Measurements from ENCODE around the gene POMP. TPM values are rescaled to one million over a fixed set of nuclear protein-coding genes. Genes with fewer than 3 reads are reported as not detected.
"Not testable (repeated sequence)": the region's sequence is repeated elsewhere in the genome, so short reads cannot be mapped to it uniquely, and the experiment has no call there.

Gene POMP
- total RNA-seq, 2 donors from 2014 or later, result 88.2 to 93.7 TPM

GRCh38 chr13:28684257-28684656 is 25.3 kb downstream of the POMP start:
- no peak overlapping the region for H3K4me3 ChIP-seq
- no peaks in the 10 kb centered on the region for H3K9me3 ChIP-seq
- no peaks in the 10 kb centered on the region for H3K4me1 ChIP-seq
- no peak for DNase-seq (ENCODE audit: low spot score)
- H3K27ac ChIP-seq, result no peak overlapping the region
- TF ChIP-seq, protein P1, sequence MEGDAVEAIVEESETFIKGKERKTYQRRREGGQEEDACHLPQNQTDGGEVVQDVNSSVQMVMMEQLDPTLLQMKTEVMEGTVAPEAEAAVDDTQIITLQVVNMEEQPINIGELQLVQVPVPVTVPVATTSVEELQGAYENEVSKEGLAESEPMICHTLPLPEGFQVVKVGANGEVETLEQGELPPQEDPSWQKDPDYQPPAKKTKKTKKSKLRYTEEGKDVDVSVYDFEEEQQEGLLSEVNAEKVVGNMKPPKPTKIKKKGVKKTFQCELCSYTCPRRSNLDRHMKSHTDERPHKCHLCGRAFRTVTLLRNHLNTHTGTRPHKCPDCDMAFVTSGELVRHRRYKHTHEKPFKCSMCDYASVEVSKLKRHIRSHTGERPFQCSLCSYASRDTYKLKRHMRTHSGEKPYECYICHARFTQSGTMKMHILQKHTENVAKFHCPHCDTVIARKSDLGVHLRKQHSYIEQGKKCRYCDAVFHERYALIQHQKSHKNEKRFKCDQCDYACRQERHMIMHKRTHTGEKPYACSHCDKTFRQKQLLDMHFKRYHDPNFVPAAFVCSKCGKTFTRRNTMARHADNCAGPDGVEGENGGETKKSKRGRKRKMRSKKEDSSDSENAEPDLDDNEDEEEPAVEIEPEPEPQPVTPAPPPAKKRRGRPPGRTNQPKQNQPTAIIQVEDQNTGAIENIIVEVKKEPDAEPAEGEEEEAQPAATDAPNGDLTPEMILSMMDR (IDR thresholded peaks at IDR 0.05), result no peak
- H3K27me3 ChIP-seq, result no peaks in the 10 kb centered on the region
- no peaks in the 10 kb centered on the region for H3K36me3 ChIP-seq

DNA sequence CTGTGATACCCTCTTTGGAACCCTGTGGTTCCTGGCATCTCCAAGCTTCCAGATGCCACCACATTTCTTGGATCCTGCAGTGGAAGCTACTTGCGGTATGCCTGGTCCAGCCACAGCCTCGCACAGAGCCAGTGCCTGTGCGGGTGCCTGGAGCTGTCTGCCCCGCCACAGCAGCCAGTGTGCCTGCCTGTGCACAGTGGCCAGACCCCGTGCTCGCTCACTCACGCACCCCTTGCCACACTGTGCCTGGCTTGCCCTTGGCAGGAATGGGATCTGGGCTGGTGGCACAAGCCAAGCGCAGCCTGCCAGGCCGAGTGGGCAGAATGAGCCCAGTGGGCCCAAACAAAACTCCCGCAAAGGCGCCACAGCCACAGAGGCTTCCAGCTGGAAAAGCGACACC is 26.2 kb downstream of the POMP start:
- TF ChIP-seq, protein P1 (IDR thresholded peaks at IDR 0.05), result no peak
- DNase-seq (ENCODE audit: low spot score), result no peak
- no peak overlapping the region for H3K27ac ChIP-seq
- H3K9me3 ChIP-seq, result no peaks in the 10 kb centered on the region
- H3K4me3 ChIP-seq, result no peak overlapping the region
- no peaks in the 10 kb centered on the region for H3K27me3 ChIP-seq
- H3K4me1 ChIP-seq, result no peaks in the 10 kb centered on the region
- no peaks in the 10 kb centered on the region for H3K36me3 ChIP-seq

DNA sequence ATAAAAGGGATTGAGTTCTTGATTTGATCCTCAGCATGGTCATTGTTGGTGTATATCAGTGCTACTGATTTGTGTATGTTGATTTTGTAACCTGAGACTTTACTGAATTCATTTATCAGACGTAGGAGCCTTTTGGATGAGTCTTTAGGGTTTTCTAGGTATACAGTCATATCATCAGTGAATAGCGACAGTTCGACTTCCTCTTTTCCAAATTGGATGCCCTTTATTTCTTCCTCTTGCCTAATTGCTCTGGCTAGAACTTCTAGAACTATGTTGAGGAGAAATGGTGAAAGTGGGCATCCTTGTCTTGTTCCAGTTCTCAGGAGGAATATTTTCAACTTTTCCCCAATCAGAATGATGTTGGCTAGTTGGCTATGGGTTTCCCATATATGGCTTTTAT is 27.0 kb downstream of the POMP start:
- Histone ChIP-seq H3K4me3 (no peak overlapping the region), H3K9me3 (no peaks in the 10 kb centered on the region), H3K27me3 (no peaks in the 10 kb centered on the region), H3K27ac (no peak overlapping the region), H3K4me1 (no peaks in the 10 kb centered on the region), H3K36me3 (no peaks in the 10 kb centered on the region)
- TF ChIP-seq, protein P1 (IDR thresholded peaks at IDR 0.05), result no peak
- no peak for DNase-seq (ENCODE audit: low spot score)

DNA sequence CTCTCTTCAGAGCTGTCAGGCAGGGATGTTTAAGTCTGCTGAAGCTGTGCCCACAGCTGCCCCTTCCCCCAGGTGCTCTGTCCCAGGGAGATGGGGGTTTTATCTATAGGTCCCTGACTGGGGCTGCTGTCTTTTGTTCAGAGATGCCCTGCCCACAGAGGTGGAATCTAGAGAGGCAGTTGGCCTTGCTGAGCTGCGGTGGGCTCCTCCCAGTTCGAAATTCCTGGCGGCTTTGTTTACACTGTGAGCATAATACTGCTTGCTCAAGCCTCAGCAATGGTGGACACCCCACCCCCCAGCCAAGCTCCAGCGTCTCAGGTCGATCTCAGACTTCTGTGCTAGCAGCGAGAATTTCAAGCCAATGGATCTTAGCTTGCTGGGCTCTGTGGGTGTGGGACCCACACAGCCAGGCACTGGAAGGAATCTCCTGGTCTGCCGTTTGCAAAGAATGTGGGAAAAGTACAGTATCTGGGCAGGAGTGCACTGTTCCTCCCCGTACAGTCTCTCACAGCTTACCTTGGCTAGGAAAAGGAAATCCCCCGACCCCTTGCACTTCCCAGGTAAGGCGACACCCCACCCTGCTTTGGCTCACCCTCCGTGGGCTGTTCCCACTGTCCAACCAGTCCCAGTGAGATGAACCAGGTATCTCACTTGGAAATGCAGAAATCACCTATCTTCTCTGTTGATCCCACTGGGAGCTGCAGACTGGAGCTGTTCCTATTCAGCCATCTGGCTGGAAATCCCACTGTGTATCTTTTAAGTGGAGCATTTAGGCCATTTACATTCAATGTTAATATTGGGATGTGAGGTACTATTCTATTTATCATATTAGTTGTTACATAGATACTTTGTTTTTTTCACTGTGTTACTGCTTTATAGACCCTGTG is 34.9 kb downstream of the POMP start:
- DNase-seq (ENCODE audit: low spot score); H3K9me3 ChIP-seq; H3K36me3 ChIP-seq; H3K4me1 ChIP-seq; H3K27ac ChIP-seq; H3K27me3 ChIP-seq; H3K4me3 ChIP-seq: not testable (repeated sequence)

- H3K4me1 ChIP-seq, result no peaks in the 10 kb centered on the region
- H3K27ac ChIP-seq, result no peak overlapping the region
- H3K9me3 ChIP-seq, result no peaks in the 10 kb centered on the region
- H3K27me3 ChIP-seq, result no peaks in the 10 kb centered on the region
- TF ChIP-seq, protein P1 (IDR thresholded peaks at IDR 0.05), result no peak
- DNase-seq (ENCODE audit: low spot score), result no peak
- peaks cover 33% of the 10 kb centered on the region for H3K36me3 ChIP-seq
- no peak overlapping the region for H3K4me3 ChIP-seq
Measured at GRCh38 chr13:28697441-28697840, 38.5 kb downstream of the POMP start.

DNA sequence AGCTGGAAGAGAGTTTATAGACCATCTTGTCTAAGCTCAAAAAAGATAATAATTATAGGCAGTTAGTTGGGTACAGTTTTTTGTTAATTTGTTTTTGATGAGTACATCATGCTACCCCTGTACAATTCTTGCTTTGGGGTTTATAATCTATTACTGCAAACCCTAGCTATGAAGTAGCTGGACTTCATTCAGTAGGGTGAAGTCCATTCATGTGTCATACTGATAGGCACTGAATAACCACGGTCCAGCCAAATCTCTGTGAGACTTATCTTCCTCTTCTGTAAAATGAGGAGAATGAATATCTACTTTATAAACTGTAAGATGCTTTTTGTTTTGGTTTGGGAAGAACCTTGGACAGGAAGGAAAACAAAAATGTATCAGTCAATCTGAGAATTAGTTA is 40.3 kb downstream of the POMP start:
- Histone ChIP-seq H3K36me3 (peaks cover 51% of the 10 kb centered on the region), H3K27ac (no peak overlapping the region), H3K9me3 (no peaks in the 10 kb centered on the region), H3K4me1 (no peaks in the 10 kb centered on the region), H3K27me3 (no peaks in the 10 kb centered on the region), H3K4me3 (no peak overlapping the region)
- TF ChIP-seq, protein P1 (IDR thresholded peaks at IDR 0.05), result no peak
- DNase-seq (ENCODE audit: low spot score), result no peak

All from right atrium auricular region (tissue), 2 donors.